ENCODE results near the gene SLCO3A1.

DNA sequence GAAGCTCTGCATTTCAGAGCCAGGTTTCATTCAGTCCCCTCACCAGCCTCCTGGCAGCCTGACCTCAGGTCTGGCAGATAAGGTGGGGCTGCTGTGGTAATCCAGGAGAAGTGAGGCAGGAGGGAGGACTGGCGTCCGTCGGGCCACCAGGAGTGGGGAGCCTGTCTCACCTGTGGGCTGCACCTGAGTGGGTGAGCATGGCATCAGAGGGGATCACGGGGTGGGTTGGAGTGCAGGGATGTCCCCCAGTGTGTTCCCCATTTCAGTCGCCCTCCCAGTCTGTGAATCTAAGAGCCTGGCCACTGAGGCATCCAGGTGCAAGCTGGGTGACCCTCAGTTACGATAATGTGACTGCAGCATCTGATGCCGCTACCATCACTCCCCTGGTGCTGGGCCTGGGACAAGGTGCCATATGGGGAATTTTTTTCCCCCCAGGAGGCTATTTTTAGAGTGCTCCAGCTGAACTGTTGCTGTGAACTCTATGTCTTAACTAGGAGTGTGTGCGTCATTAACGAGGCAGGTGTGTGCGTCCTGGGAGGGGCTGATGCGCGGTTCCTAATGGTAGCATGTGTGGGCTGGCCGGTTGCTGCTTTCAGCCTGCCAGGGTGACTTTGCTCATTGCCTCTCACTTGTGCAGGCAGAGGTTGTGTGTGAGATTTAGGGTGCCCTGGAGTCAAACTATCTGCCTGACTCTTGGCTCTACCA, 165.2 kb downstream of the SLCO3A1 start:
- no peak for TF ChIP-seq POLR2AphosphoS5 (IDR thresholded peaks at IDR 0.05)
- TF ChIP-seq POLR2A (IDR thresholded peaks at IDR 0.05): no peak
- no peak for TF ChIP-seq CTCF (IDR thresholded peaks at IDR 0.05)
